ENCODE measurements around the gene BIN1.
A peak's percentile ranks its signal among the peaks of the same experiment; 100 is the strongest.

Gene BIN1

GRCh38 chr2:127069003-127069402, 38.0 kb downstream of the BIN1 start:
- peaks cover 14 to 15% of the 10 kb centered on the region in 2 donors for H3K4me1 ChIP-seq (ENCODE audit: control insufficient read depth in 1 of 2, insufficient read depth in 2 of 2, low read length in 2 of 2)
- H3K4me3 ChIP-seq (ENCODE audit: low read depth in 1 of 2, low read length in 2 of 2) = no peak overlapping the region
- no peak overlapping the region for H3K27ac ChIP-seq (ENCODE audit: low read length)

GRCh38 chr2:127068351-127068741, 38.6 kb downstream of the BIN1 start:
- H3K36me3 ChIP-seq (ENCODE audit: control insufficient read depth in 1 of 2, insufficient read depth in 2 of 2, low read length in 2 of 2) = peaks cover 6 to 23% of the 10 kb centered on the region in 2 donors
- H3K4me1 ChIP-seq (ENCODE audit: control insufficient read depth in 1 of 2, insufficient read depth in 2 of 2, low read length in 2 of 2) = peaks cover 14 to 15% of the 10 kb centered on the region in 2 donors
- no peak overlapping the region for H3K4me3 ChIP-seq (ENCODE audit: low read depth in 1 of 2, low read length in 2 of 2)
- H3K27me3 ChIP-seq (ENCODE audit: low read depth, low read length) = no peaks in the 10 kb centered on the region
- H3K9me3 ChIP-seq (ENCODE audit: control insufficient read depth in 1 of 2, low read length in 2 of 2) = no peaks in the 10 kb centered on the region
- H3K27ac ChIP-seq (ENCODE audit: low read length) = no peak overlapping the region

More at GRCh38 chr2:127069003-127069402, 38.0 kb downstream of the BIN1 start:
- peaks cover 6 to 17% of the 10 kb centered on the region in 2 donors for H3K36me3 ChIP-seq (ENCODE audit: control insufficient read depth in 1 of 2, insufficient read depth in 2 of 2, low read length in 2 of 2)
- H3K9me3 ChIP-seq (ENCODE audit: control insufficient read depth in 1 of 2, low read length in 2 of 2) = no peaks in the 10 kb centered on the region
- no peaks in the 10 kb centered on the region for H3K27me3 ChIP-seq (ENCODE audit: low read depth, low read length)

- no peak overlapping the region for H3K4me3 ChIP-seq (ENCODE audit: low read depth in 1 of 2, low read length in 2 of 2)
- no peaks in the 10 kb centered on the region for H3K9me3 ChIP-seq (ENCODE audit: control insufficient read depth in 1 of 2, low read length in 2 of 2)
- H3K27ac ChIP-seq (ENCODE audit: low read length) = no peak overlapping the region
- peaks cover 14 to 15% of the 10 kb centered on the region in 2 donors for H3K4me1 ChIP-seq (ENCODE audit: control insufficient read depth in 1 of 2, insufficient read depth in 2 of 2, low read length in 2 of 2)
- H3K36me3 ChIP-seq (ENCODE audit: control insufficient read depth in 1 of 2, insufficient read depth in 2 of 2, low read length in 2 of 2) = peaks cover 6 to 29% of the 10 kb centered on the region in 2 donors
- H3K27me3 ChIP-seq (ENCODE audit: low read depth, low read length) = no peaks in the 10 kb centered on the region
These were observed 39.2 kb downstream of the BIN1 start for GRCh38 chr2:127067620-127068350.

- Histone ChIP-seq H3K4me1 (ENCODE audit: control insufficient read depth in 1 of 2, insufficient read depth in 2 of 2, low read length in 2 of 2) (peaks cover 14 to 15% of the 10 kb centered on the region in 2 donors), H3K9me3 (ENCODE audit: control insufficient read depth in 1 of 2, low read length in 2 of 2) (no peaks in the 10 kb centered on the region), H3K27me3 (ENCODE audit: low read depth, low read length) (no peaks in the 10 kb centered on the region), H3K36me3 (ENCODE audit: control insufficient read depth in 1 of 2, insufficient read depth in 2 of 2, low read length in 2 of 2) (peaks cover 6 to 29% of the 10 kb centered on the region in 2 donors), H3K4me3 (ENCODE audit: low read depth in 1 of 2, low read length in 2 of 2) (no peak overlapping the region), H3K27ac (ENCODE audit: low read length) (no peak overlapping the region)
These were observed 40.0 kb downstream of the BIN1 start for GRCh38 chr2:127066942-127067341.

GRCh38 chr2:127065940-127066318, 41.0 kb downstream of the BIN1 start:
- Histone ChIP-seq H3K36me3 (ENCODE audit: control insufficient read depth in 1 of 2, insufficient read depth in 2 of 2, low read length in 2 of 2) (peaks cover 11 to 36% of the 10 kb centered on the region in 2 donors), H3K4me1 (ENCODE audit: control insufficient read depth in 1 of 2, insufficient read depth in 2 of 2, low read length in 2 of 2) (peaks cover 15 to 17% of the 10 kb centered on the region in 2 donors), H3K9me3 (ENCODE audit: control insufficient read depth in 1 of 2, low read length in 2 of 2) (no peaks in the 10 kb centered on the region), H3K27ac (ENCODE audit: low read length) (no peak overlapping the region), H3K4me3 (ENCODE audit: low read depth in 1 of 2, low read length in 2 of 2) (no peak overlapping the region), H3K27me3 (ENCODE audit: low read depth, low read length) (no peaks in the 10 kb centered on the region)

GRCh38 chr2:127065299-127065939, 41.5 kb downstream of the BIN1 start:
- H3K27me3 ChIP-seq (ENCODE audit: low read depth, low read length) = no peaks in the 10 kb centered on the region
- no peaks in the 10 kb centered on the region for H3K9me3 ChIP-seq (ENCODE audit: control insufficient read depth in 1 of 2, low read length in 2 of 2)
- no peak overlapping the region for H3K4me3 ChIP-seq (ENCODE audit: low read depth in 1 of 2, low read length in 2 of 2)
- H3K36me3 ChIP-seq (ENCODE audit: control insufficient read depth in 1 of 2, insufficient read depth in 2 of 2, low read length in 2 of 2) = peaks cover 11 to 38% of the 10 kb centered on the region in 2 donors
- H3K4me1 ChIP-seq (ENCODE audit: control insufficient read depth in 1 of 2, insufficient read depth in 2 of 2, low read length in 2 of 2) = peaks cover 15 to 17% of the 10 kb centered on the region in 2 donors
- H3K27ac ChIP-seq (ENCODE audit: low read length) = peak overlapping the region; percentile 60

- H3K4me3 ChIP-seq (ENCODE audit: low read depth in 1 of 2, low read length in 2 of 2) = no peak overlapping the region
These were observed 42.2 kb downstream of the BIN1 start for GRCh38 chr2:127064642-127065250.

GRCh38 chr2:127063701-127064590, 43.0 kb downstream of the BIN1 start:
- Histone ChIP-seq H3K4me1 (ENCODE audit: control insufficient read depth in 1 of 2, insufficient read depth in 2 of 2, low read length in 2 of 2) (peaks cover 15 to 17% of the 10 kb centered on the region in 2 donors), H3K27me3 (ENCODE audit: low read depth, low read length) (no peaks in the 10 kb centered on the region), H3K4me3 (ENCODE audit: low read depth in 1 of 2, low read length in 2 of 2) (no peak overlapping the region), H3K36me3 (ENCODE audit: control insufficient read depth in 1 of 2, insufficient read depth in 2 of 2, low read length in 2 of 2) (peaks cover 11 to 29% of the 10 kb centered on the region in 2 donors), H3K9me3 (ENCODE audit: control insufficient read depth in 1 of 2, low read length in 2 of 2) (no peaks in the 10 kb centered on the region), H3K27ac (ENCODE audit: low read length) (no peak overlapping the region)

More at GRCh38 chr2:127064642-127065250, 42.2 kb downstream of the BIN1 start:
- Histone ChIP-seq H3K27me3 (ENCODE audit: low read depth, low read length) (no peaks in the 10 kb centered on the region), H3K9me3 (ENCODE audit: control insufficient read depth in 1 of 2, low read length in 2 of 2) (no peaks in the 10 kb centered on the region), H3K4me1 (ENCODE audit: control insufficient read depth in 1 of 2, insufficient read depth in 2 of 2, low read length in 2 of 2) (peaks cover 15 to 17% of the 10 kb centered on the region in 2 donors), H3K36me3 (ENCODE audit: control insufficient read depth in 1 of 2, insufficient read depth in 2 of 2, low read length in 2 of 2) (peaks cover 8 to 34% of the 10 kb centered on the region in 2 donors), H3K27ac (ENCODE audit: low read length) (peak overlapping the region; percentile 60)

- H3K36me3 ChIP-seq (ENCODE audit: control insufficient read depth in 1 of 2, insufficient read depth in 2 of 2, low read length in 2 of 2) = peaks cover 15 to 26% of the 10 kb centered on the region in 2 donors
- no peaks in the 10 kb centered on the region for H3K27me3 ChIP-seq (ENCODE audit: low read depth, low read length)
- no peak overlapping the region for H3K4me3 ChIP-seq (ENCODE audit: low read depth in 1 of 2, low read length in 2 of 2)
- H3K9me3 ChIP-seq (ENCODE audit: control insufficient read depth in 1 of 2, low read length in 2 of 2) = no peaks in the 10 kb centered on the region
- H3K27ac ChIP-seq (ENCODE audit: low read length) = no peak overlapping the region
- H3K4me1 ChIP-seq (ENCODE audit: control insufficient read depth in 1 of 2, insufficient read depth in 2 of 2, low read length in 2 of 2) = peaks cover 9 to 10% of the 10 kb centered on the region in 2 donors
These were observed 45.3 kb downstream of the BIN1 start for GRCh38 chr2:127061375-127062273.

GRCh38 chr2:127060264-127060945, 46.5 kb downstream of the BIN1 start:
- H3K27me3 ChIP-seq (ENCODE audit: low read depth, low read length) = no peaks in the 10 kb centered on the region
- no peak overlapping the region for H3K27ac ChIP-seq (ENCODE audit: low read length)
- no peaks in the 10 kb centered on the region for H3K9me3 ChIP-seq (ENCODE audit: control insufficient read depth in 1 of 2, low read length in 2 of 2)
- peaks cover 6 to 9% of the 10 kb centered on the region in 2 donors for H3K4me1 ChIP-seq (ENCODE audit: control insufficient read depth in 1 of 2, insufficient read depth in 2 of 2, low read length in 2 of 2)
- H3K36me3 ChIP-seq (ENCODE audit: control insufficient read depth in 1 of 2, insufficient read depth in 2 of 2, low read length in 2 of 2) = peaks cover 15 to 33% of the 10 kb centered on the region in 2 donors
- no peak overlapping the region for H3K4me3 ChIP-seq (ENCODE audit: low read depth in 1 of 2, low read length in 2 of 2)
